Body of pancreas (tissue), 4 donors: ENCODE measurements around the gene BMP10. TPM values are rescaled to one million over a fixed set of nuclear protein-coding genes. Genes with fewer than 3 reads are reported as not detected.

Experiments used
- ATAC-seq: fragments of 150-250 bp; one replicate; pipeline ENCODE4 v1.9.1; 2016
- DNase-seq, 4 donors: peaks; one replicate each; pipeline ENCODE4 v3.0.0-alpha.2; 2019
- H3K27ac ChIP-seq, 4 donors: fragments of 200-600 bp; sonication (generic); 1 replicate in 3 of 4; 2 replicates in 1 of 4; pipeline versions ENCODE4 v1.5.1 to v1.6.1; 2016 to 2019; ENCODE audit warnings: mild to moderate bottlenecking in 1 of 4, mixed read lengths in 1 of 4, moderate library complexity in 1 of 4
- H3K27me3 ChIP-seq, 2 donors: fragments of 200-600 bp; sonication (generic); one replicate each; pipeline ENCODE4 v1.6.0; 2016; ENCODE audit warnings: mild to moderate bottlenecking in 1 of 2
- H3K36me3 ChIP-seq, 2 donors: fragments of 200-600 bp; sonication (generic); replicated peaks in 1 of 2; 2 replicates each; pipeline ENCODE4 v1.5.1; 2016; ENCODE audit warnings: low read depth in 2 of 2; ENCODE audit not compliant: insufficient read depth in 1 of 2
- H3K4me1 ChIP-seq: fragments of 200-600 bp; sonication (generic); one replicate; pipeline ENCODE4 v1.6.0; 2016
- H3K4me3 ChIP-seq, 2 donors: fragments of 200-600 bp; sonication (generic); 1 replicate in 1 of 2; 2 replicates in 1 of 2; pipeline ENCODE4 v1.5.1; 2016 to 2019
- H3K9me3 ChIP-seq, 3 donors: fragments of 200-600 bp; sonication (generic); 1 replicate in 2 of 3; 2 replicates in 1 of 3; pipeline ENCODE4 v1.5.1; 2016
- POLR2A ChIP-seq, 3 donors: fragments of 450-650 bp; IDR thresholded peaks; one replicate each; pipeline ENCODE4 v1.6.1; 2016; ENCODE audit warnings: antibody characterized with exemption in 3 of 3, mild to moderate bottlenecking in 2 of 3
- WGBS, 2 donors: methylation state at CpG; one replicate each; pipeline ENCODE4 v1.1.5; 2017; 5-methylcytosine and 5-hydroxymethylcytosine counted together
- intact Hi-C: fragments of 100-400 bp; cut with DNase I; formaldehyde crosslinking; loops from one replicate; pipeline ENCODE4 v1.15.1; 2023
- total RNA-seq, 2 donors: library from RNA; depleted of rRNA; stranded (reverse); fragments of >200 nt; gene quantifications; one replicate each; pipeline ENCODE4 v1.1.0, GENCODE V29; 2016
- TF ChIP-seq, protein P1 (sequence below), 7 experiments: fragments of 450-650 bp in 4 of 7; fragments of 200-600 bp in 3 of 7; sonication (generic) in 3 of 7; IDR thresholded peaks; one replicate each; pipeline ENCODE4 v1.5.1; 2016 to 2019; ENCODE audit warnings: antibody characterized with exemption in 7 of 7

The BMP10 gene
- total RNA-seq, 2 donors from 2014 or later, result not detected

DNA sequence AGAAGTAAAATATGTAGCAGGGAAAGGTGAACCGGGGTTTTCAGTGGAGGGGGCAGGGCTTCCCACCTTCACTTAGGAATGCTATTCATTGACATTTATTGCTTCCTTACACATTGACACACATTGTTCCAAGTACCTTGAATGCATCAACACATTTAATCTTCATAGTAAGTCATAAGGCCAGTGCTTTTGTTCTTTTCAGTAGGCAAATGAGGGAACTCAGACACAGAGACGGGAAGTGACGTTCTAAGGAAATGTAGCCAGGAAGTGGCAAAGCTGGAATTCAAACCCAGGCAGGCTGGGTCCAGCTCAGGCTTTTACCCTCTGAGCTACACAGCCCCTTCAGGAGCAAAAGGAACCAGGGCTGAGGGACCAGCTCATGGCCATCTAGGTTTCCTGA is 20.7 kb downstream of the BMP10 start:
- ATAC-seq (no peak), DNase-seq (no peak)
- Histone ChIP-seq H3K36me3 (no peaks in the 10 kb centered on the region), H3K9me3 (no peaks in the 10 kb centered on the region), H3K27ac (no peak overlapping the region), H3K4me3 (no peak overlapping the region), H3K4me1 (no peaks in the 10 kb centered on the region), H3K27me3 (no peaks in the 10 kb centered on the region)
- intact Hi-C loops, result no loop called here
- TF ChIP-seq, protein P1, sequence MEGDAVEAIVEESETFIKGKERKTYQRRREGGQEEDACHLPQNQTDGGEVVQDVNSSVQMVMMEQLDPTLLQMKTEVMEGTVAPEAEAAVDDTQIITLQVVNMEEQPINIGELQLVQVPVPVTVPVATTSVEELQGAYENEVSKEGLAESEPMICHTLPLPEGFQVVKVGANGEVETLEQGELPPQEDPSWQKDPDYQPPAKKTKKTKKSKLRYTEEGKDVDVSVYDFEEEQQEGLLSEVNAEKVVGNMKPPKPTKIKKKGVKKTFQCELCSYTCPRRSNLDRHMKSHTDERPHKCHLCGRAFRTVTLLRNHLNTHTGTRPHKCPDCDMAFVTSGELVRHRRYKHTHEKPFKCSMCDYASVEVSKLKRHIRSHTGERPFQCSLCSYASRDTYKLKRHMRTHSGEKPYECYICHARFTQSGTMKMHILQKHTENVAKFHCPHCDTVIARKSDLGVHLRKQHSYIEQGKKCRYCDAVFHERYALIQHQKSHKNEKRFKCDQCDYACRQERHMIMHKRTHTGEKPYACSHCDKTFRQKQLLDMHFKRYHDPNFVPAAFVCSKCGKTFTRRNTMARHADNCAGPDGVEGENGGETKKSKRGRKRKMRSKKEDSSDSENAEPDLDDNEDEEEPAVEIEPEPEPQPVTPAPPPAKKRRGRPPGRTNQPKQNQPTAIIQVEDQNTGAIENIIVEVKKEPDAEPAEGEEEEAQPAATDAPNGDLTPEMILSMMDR (IDR thresholded peaks at IDR 0.05), result no peak
- no peak for TF ChIP-seq POLR2A (IDR thresholded peaks at IDR 0.05)
- WGBS, 2 donors, result 58 to 77% methylated on average over 3 of the region's 3 CpGs

DNA sequence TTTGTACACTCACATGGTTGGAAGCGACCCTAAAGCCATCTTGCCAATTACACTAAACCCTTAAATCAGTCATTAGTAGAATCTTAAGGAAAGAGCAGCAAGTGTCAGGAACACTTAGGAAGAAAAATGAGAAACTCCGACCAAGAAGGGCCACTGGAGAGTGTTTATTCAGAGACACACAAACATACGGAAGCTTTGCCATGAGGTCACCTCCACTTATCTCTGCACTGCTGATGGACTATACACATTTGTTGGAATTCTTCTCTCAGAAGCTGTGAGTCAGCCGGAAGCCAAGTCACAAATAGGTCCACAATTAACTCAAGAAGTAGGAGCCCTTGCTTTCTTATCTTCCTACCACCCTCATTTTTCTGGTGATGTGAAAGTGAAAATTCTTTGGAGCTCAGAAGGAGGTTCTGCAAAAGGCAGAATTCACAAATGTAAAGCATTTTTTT is 21.6 kb downstream of the BMP10 start:
- no peak for ATAC-seq
- no peaks in the 10 kb centered on the region for H3K36me3 ChIP-seq
- no peak overlapping the region for H3K4me3 ChIP-seq
- intact Hi-C loops, result no loop called here
- WGBS, 2 donors, result 56 to 59% methylated on average over 4 of the region's 4 CpGs
- H3K27ac ChIP-seq, result no peak overlapping the region
- DNase-seq, result no peak
- H3K27me3 ChIP-seq, result no peaks in the 10 kb centered on the region
- H3K9me3 ChIP-seq, result no peaks in the 10 kb centered on the region
- H3K4me1 ChIP-seq, result no peaks in the 10 kb centered on the region
- TF ChIP-seq, protein P1 (IDR thresholded peaks at IDR 0.05), result no peak
- no peak for TF ChIP-seq POLR2A (IDR thresholded peaks at IDR 0.05)

DNA sequence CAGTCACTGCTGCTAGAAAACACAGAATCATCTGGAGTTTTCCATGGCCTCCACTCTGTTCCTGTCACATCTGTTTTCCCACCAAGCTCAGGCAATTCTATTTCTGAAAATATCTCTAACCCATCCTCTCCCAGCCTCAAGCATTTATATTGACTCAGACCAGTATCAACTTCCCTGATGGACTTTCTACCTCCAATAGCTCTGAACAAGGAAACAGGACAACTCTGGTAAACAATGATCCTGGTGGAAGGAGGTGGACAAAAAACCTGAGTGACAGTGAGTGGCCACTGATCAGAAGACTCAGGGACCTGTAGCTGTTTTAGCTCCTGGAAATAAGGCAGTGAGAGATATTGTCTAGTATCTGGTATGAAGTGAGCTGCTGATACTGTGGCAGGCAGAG is 23.4 kb downstream of the BMP10 start:
- intact Hi-C loops, result no loop called here
- ATAC-seq (no peak), DNase-seq (no peak)
- no peak overlapping the region for H3K4me3 ChIP-seq
- H3K9me3 ChIP-seq, result no peaks in the 10 kb centered on the region
- TF ChIP-seq, protein P1 (IDR thresholded peaks at IDR 0.05), result no peak
- TF ChIP-seq POLR2A (IDR thresholded peaks at IDR 0.05), result no peak
- H3K36me3 ChIP-seq, result no peaks in the 10 kb centered on the region
- no peak overlapping the region for H3K27ac ChIP-seq
- H3K4me1 ChIP-seq, result no peaks in the 10 kb centered on the region
- H3K27me3 ChIP-seq, result no peaks in the 10 kb centered on the region

DNA sequence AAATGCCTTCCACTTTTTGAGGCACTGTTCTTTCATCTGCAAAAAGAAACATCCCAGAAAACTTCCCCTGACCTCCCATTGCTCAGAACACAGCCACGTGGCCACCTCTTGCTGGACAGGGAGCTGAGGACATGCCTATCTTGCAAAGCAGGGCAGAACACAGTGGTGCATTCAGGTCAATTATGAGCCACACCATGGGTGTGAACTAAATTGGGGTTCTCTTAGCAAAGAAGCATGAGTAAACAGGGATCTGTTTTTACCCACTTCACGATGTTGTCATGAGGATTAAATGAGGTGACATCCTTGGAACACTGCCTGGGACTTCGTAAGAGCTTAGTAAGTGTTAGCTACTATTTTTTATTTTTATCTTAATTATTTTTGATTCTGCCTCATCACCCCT is 25.1 kb downstream of the BMP10 start:
- no peak overlapping the region for H3K4me3 ChIP-seq
- ATAC-seq, result no peak
- H3K27me3 ChIP-seq, result no peaks in the 10 kb centered on the region
- WGBS, 2 donors, result 59 to 61% methylated on average over 3 of the region's 3 CpGs
- H3K27ac ChIP-seq, result no peak overlapping the region
- DNase-seq, result no peak
- no peaks in the 10 kb centered on the region for H3K4me1 ChIP-seq
- TF ChIP-seq, protein P1 (IDR thresholded peaks at IDR 0.05), result no peak
- TF ChIP-seq POLR2A (IDR thresholded peaks at IDR 0.05), result no peak
- intact Hi-C loops, result no loop called here
- H3K9me3 ChIP-seq, result no peaks in the 10 kb centered on the region
- H3K36me3 ChIP-seq, result no peaks in the 10 kb centered on the region

DNA sequence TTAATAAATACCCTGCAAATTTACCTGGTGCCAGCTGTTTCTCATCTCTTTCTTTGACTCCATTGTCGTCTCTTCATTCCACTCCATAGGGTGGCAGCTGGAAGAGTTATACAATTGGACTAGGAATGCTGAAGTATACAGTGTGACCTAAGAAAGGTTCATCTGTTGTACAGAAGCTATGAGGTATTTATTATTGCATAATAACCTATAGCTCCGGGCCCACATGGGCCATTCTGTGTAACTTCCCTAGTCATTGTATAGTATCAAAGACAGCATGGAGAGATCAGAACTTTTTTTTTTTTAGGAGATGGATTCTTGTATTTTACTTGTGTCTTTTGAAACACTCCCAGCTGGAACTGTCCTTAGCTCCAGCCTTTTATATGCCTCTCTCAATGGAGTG is 26.2 kb downstream of the BMP10 start:
- no peaks in the 10 kb centered on the region for H3K27me3 ChIP-seq
- H3K9me3 ChIP-seq, result no peaks in the 10 kb centered on the region
- TF ChIP-seq, protein P1 (IDR thresholded peaks at IDR 0.05), result no peak
- TF ChIP-seq POLR2A (IDR thresholded peaks at IDR 0.05), result no peak
- intact Hi-C loops, result no loop called here
- DNase-seq, result no peak
- no peaks in the 10 kb centered on the region for H3K4me1 ChIP-seq
- no peak for ATAC-seq
- H3K36me3 ChIP-seq, result no peaks in the 10 kb centered on the region
- no peak overlapping the region for H3K27ac ChIP-seq
- 78 to 87% methylated on average over 2 of the region's 2 CpGs for WGBS, 2 donors
- H3K4me3 ChIP-seq, result no peak overlapping the region
